Astrocyte of the spinal cord (primary cell): ENCODE measurements around the gene TBC1D1.

ENCODE experiments used
- DNase-seq: peaks from one replicate; pipeline ENCODE4 v3.0.0; 2011; ENCODE audit warnings: low read depth, low spot score
- H3K4me3 ChIP-seq: 2 replicates; pipeline ENCODE4 v1.5.1; 2011; ENCODE audit warnings: low read depth, mild to moderate bottlenecking, low read length, moderate library complexity
- in situ Hi-C: cut with HindIII; loops from 2 replicates; pipeline ENCODE4 v1.10.0; 2017; ENCODE audit warnings: low sequenced_read_pairs
- TF ChIP-seq, protein P1 (sequence below): IDR thresholded peaks from 2 replicates; pipeline ENCODE4 v1.5.1; 2012; ENCODE audit warnings: low read depth, mild to moderate bottlenecking, low read length, inconsistent platforms

TBC1D1 gene

GRCh38 chr4:37994569-37994968, 103.7 kb downstream of the TBC1D1 start:
- no peak for DNase-seq
- TF ChIP-seq, protein P1, sequence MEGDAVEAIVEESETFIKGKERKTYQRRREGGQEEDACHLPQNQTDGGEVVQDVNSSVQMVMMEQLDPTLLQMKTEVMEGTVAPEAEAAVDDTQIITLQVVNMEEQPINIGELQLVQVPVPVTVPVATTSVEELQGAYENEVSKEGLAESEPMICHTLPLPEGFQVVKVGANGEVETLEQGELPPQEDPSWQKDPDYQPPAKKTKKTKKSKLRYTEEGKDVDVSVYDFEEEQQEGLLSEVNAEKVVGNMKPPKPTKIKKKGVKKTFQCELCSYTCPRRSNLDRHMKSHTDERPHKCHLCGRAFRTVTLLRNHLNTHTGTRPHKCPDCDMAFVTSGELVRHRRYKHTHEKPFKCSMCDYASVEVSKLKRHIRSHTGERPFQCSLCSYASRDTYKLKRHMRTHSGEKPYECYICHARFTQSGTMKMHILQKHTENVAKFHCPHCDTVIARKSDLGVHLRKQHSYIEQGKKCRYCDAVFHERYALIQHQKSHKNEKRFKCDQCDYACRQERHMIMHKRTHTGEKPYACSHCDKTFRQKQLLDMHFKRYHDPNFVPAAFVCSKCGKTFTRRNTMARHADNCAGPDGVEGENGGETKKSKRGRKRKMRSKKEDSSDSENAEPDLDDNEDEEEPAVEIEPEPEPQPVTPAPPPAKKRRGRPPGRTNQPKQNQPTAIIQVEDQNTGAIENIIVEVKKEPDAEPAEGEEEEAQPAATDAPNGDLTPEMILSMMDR = no peak
- no peak overlapping the region for H3K4me3 ChIP-seq
- in situ Hi-C loops = no loop called here

- TF ChIP-seq, protein P1 = no peak
- no peak overlapping the region for H3K4me3 ChIP-seq
- in situ Hi-C loops = no loop called here
- no peak for DNase-seq
Measured at GRCh38 chr4:37995299-37995821, 104.5 kb downstream of the TBC1D1 start.

GRCh38 chr4:37995981-37996775, 105.3 kb downstream of the TBC1D1 start:
- TF ChIP-seq, protein P1 = no peak
- H3K4me3 ChIP-seq = no peak overlapping the region
- in situ Hi-C loops = no loop called here
- no peak for DNase-seq

DNA sequence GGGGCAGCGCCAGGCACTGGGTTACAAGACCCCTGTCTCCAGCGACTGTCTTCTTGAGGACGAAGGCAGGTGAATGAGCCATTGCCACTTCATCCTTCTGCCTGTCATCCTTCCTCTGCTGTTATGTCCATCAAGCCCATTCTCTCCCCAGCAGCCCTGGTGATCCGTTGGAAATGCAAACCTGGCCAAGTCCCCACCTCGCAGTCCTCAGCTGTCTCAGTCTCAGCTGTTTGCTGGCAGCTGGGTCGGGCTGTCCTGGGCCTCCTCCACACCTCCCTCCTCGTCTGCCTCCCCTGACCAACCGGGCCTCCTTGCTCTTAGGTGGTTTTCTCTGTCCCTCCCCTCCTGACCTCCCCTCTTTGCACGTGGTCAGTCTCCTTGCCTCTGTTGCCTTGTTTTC, 107.3 kb downstream of the TBC1D1 start:
- TF ChIP-seq, protein P1 = no peak
- DNase-seq = no peak
- no peak overlapping the region for H3K4me3 ChIP-seq
- in situ Hi-C loops = no loop called here

GRCh38 chr4:37999000-37999716, 108.3 kb downstream of the TBC1D1 start:
- DNase-seq = no peak
- TF ChIP-seq, protein P1 = no peak
- in situ Hi-C loops = no loop called here
- H3K4me3 ChIP-seq = no peak overlapping the region

DNA sequence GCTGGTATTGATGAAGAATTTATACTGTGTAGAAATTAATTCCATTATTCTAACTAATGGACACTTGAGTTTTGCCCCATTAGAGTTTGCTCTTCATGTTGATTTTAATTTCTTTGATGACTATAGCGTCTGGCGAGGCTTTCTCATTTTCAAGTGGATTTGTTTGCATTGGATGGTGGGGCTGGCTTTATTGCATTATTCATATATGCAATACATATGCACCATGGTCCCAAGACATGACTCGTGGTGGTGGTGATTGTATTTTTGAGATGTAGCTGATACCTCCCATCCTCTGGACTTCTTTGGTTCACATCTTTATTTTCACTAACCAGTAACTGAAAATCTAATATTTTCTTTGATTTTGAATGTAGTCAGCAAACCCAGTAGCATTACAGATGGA, 109.1 kb downstream of the TBC1D1 start:
- TF ChIP-seq, protein P1 = no peak
- in situ Hi-C loops = no loop called here
- DNase-seq = no peak
- no peak overlapping the region for H3K4me3 ChIP-seq
